ENCODE results near the gene RINT1.
A peak's percentile ranks its signal among the peaks of the same experiment; 100 is the strongest.
"Not testable (repeated sequence)": the region's sequence is repeated elsewhere in the genome, so short reads cannot be mapped to it uniquely, and the experiment has no call there.

RINT1 gene

DNA sequence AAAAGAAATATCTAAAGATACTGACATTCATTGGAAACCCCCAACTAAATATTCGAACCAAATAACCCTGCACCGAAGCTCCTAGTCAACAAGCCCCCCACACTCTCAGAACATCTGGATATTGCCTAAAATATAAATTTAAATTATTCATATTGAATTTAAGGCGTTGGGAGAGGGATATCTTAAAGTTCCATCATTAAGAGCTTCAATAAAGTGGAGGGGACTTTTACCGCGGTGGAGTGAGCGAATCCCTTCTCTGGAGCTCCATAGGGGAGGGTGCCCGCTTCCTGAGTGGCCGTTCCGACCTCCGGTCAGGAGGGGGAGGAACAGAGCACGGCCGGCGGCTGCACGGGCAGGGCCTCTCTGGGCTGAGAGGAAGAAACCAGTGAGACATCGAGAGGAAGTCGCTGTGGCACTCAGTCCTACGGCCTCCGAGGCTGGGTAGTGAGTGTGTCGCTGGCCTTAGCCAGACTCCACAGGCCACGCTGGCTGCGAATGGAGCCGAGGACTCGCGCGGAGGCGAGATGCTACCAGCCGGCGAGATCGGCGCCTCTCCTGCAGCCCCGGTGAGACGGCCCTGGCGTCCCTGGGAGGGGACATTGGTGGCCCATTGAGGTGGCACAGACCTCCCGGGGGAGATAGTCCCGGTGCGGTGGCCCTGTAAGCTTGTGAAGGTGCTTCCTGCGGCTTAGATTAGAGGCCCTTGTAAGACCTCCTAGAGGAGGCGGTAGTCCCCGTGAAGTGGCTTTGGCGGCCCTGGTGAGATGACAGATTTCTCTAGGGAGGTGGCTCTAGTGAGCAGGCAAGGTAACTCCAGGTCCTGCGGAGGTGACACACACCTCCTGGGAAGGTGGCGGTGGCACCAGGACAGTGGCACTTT lies at the start of gene RINT1:
RINT1 (plus strand) TSS at position 410 of the 880 bp plus-strand sequence; CDS start at position 525, 115 bp downstream.
- DNase-seq: peak; percentile 64 to 88

DNA sequence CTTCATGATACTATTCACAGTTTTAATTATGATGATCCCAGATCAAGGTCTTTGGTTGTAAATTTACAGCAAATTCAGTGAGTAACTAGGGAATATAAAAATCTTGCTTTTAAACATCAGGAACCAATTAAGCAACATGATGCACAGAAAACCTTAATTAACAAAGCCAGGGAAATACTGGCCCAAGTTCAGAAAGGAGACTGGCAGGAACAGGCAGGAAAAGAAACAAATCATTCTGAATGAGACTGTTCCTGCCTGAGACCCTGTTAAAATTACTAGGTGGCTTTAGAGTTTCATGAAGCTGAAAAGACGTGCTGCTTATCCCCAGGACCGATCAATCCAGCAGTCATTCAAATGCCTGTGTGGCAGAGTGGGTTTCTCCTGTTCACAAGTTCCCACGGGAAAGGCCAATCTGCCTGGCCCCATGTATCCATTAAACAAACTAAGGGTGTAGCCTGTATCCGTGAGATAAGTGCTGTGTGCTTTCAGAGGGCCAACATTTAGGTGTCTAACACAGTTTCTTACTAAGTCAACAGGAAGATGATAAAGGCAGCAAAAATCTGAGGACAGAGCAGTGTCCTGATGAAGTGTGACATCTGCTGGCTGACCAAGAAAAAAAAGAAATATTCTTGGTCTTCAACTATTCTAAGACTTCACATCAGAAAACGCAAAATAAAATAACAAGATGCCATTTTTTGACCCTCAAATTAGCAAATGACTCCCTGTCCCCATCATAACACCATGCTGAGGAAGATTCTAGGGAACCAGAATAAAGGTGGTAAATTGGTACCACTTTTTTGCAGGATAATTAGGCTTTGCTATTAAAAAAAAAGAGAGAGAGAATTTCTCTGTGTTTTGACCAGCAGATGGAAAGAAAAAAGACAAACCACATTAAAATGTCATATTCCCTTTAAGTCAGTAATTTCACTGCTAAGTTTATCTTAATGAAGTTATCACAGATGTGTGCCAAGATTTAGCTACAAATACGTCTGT lies 44.1 kb upstream of the RINT1 start:
- DNase-seq: peak in 1 of 2 experiments; percentile 2

DNA sequence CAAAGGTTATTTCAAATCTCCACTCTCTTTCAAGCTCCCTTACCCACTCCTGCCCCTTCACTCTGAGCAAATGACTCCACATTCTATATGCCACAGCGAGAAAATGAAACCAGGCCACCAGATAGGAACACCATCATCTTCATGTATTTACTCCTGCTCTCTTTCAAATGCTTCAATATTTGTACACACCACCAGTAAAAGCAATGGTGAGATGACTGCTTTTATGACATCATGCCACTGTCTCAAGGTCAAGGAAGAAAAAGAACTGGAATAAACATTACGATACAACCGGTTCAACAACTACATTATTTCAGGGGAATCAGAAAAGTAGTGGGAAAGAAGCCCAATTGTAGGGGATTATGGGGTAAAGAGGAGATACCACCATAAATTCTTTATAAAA lies 42.6 kb upstream of the RINT1 start:
- DNase-seq: no peak

DNA sequence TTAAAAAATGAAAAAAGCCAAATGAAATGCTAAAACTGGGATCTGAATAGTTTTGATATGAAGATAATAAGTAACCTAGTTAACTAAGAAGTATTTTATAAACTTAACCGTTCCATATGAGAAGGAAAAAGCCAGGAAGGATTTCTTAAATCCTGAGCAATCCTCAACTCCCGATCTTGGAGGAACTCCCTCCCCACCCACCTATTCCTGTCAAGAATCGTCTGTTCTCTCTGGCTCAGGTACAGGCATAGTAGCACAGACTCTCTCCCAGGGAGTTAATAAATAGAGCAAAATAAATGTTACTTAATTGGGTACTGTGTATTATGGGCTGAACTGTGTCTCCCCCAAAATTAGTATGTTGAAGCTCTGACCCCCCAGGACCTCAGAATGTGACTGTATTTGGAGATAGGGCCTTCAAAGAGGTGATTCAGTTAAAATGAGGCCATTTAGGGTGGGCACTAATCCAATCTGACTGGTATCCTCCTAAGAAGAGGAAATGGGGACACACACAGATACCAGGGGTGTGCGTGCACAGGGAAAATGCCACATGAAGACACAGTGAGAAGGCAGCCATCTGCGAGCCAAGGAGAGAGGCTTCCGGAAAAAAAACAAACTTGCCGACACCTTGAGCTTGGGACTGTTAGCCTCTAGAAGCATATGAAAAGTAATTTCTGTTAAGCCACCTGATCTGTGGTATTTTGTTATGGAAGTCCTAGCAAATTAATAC lies 38.6 kb upstream of the RINT1 start:
- no peak for DNase-seq

DNA sequence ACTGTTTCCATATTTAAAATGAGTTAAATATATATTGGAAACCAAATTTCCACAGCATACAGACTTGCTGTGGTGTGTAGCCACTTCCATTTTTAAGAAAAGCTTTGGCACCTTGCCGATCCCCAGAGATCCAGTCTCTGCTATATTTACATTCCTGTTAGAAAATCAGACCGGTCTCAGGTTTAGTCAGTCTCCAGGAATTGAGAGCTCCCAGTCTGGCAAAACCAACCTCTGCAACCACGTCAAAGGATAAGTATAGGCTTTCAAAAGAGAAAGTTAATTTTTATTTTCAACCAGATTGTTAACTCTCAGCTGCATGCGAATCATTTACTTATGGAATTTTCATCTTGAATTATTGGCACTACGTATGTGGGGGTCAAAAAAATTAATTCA lies 38.1 kb upstream of the RINT1 start:
- DNase-seq: no peak

DNA sequence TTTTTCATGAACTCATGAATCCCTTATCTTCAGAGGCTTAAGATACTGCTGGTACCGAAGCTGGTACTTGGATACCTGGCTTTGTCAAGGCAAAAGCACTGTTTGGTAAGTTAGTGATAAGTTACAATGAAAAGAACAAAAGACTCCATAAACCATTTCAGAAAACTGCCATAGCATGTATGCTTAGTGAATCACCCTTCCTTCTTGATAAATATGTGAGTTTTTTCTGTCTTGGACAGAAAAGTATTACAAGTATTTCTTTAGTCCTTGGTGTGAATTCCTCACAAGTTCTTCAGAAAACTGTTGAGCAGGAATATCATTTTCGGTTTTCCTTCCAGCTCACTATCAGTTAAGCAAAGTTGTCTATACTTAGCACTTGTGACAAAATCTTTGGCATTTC lies 35.5 kb upstream of the RINT1 start:
- DNase-seq: no peak

DNA sequence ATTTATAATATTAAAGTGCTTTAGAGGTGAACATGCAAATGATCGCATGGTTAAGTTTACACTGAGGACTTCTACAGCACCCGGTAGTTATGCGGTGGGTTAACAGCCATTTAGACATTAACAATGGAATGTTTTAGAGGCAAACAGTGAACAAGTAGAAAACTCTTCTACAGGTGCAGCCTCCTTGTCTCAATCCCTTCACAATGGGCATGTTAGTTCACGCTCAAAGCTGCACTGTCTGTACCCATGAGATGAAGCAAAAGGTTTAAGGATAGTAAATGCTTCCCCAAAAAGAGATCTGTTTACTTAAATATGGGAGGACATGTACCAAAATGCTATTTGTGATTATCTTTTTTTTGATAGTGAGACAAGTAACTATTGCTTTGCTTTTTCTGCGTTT lies 35.0 kb upstream of the RINT1 start:
- no peak for DNase-seq

DNA sequence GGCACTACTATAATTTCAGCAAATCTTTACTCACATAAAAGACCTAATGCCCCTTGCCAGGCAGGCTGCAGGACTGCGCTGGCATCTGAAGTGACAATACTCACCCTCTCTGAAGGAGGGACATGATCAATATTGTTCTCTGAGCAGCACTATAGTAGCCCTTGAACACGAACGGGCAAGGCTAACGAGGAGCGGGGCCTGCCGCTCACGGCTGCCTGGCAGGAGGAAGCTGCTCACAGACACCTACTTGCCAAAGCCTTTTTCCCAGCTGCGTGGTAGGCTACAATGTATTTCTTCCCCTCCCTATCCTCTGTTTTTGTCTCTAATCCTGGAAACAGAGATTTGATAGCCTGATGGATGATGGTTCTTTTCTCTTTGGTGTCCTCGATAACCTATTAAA lies 29.8 kb upstream of the RINT1 start:
- DNase-seq: no peak

DNA sequence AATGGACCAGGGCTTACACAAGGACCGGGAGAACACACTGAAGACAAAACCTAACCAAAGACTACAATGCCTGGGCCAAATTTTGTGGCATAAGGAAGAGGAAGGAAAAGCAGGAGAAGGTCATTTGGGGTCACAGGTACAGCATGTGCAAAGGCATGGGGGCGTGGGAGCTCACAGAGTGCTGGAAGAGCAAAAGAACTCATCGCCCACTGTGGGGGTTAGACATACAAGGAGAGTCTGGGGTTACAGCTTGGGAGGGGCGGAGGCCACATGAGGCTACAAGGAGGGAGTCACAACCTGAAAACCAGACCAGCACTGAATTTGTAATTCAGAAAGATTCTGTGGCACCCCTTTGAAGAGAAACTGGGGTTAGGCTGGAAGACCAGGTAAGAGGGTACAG lies 19.6 kb upstream of the RINT1 start:
- no peak for DNase-seq

DNA sequence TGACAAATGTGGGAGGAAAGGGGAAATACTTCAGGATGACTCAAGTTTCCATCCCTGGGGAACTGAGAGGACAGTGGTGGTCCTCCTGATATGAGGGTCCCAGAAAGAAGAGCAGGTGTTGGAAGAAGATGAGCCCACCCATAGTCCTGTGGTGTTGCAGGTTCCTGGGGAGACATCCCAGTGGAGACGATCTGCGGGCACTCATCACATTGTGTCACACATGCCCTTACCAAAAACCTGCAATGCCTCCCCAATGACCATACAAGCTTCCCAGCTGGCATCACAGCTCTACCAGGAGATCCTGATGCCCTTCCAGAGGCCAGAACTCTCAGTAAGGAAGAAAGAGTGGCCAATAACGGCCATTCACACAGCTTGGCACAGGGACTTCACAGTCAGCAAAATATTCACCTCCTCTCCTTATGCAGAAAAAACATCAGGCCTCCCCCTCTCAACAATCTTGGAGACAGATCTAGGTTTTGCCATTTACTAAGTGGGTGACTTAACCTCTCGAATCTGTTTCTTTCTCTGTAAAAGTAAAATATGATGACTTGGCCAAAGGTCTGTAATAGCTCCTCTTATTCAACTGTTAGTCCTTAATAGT lies 19.0 kb upstream of the RINT1 start:
- no peak for DNase-seq

DNA sequence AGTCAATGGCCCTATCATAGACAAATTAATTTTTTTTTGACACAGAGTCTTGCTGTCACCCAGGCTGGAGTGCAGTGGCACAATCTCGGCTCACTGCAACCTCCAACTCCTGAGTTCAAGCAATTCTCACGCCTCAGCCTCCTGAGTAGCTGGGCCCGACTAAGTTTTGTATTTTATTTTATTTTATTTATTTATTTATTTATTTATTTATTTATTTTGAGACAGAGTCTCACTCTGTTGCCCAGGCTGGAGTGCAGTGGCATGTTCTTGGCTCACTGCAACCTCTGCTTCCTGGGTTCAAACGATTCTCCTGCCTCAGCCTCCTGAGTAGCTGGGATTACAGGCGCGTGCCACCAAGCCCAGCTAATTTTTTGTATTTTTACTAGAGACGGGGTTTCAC lies 16.4 kb upstream of the RINT1 start:
- not testable (repeated sequence) for DNase-seq

DNA sequence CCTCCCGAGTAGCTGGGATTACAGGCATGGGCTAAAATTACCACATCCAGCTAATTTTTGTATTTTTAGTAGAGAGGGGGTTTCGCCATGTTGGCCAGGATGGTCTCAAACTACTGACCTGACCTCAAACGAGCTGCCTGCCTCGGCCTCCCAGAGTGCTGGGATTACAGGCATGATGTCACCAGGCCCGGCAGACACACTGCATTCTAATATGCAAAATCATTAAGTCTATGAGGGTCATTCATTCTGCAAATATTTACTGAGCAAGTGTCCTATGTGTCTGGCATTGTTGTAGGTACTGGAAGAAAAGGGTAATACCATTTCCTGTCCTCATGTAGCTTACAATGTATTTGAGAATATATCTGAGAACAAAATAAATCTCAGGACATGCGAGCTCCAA lies 12.6 kb upstream of the RINT1 start:
- DNase-seq: no peak

DNA sequence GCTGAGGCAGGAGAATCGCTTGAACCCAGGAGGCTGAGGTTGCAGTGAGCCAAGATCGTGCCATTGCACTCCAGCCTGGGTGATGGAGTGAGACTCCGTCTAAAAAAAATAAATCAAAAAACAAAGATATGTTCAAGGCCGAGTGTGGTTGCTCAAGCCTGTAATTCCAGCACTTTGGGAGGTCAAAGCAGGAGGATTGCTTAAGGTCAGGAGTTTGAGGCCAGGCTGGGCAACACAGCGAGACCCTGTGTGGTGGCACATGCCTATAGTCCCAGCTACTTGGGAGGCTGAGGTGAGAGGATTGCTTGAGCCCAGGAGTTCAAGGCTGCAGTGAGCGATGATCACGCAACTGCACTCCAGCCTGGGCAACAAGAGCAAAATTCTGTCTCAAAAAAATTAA lies 11.4 kb upstream of the RINT1 start:
- not testable (repeated sequence) for DNase-seq

DNA sequence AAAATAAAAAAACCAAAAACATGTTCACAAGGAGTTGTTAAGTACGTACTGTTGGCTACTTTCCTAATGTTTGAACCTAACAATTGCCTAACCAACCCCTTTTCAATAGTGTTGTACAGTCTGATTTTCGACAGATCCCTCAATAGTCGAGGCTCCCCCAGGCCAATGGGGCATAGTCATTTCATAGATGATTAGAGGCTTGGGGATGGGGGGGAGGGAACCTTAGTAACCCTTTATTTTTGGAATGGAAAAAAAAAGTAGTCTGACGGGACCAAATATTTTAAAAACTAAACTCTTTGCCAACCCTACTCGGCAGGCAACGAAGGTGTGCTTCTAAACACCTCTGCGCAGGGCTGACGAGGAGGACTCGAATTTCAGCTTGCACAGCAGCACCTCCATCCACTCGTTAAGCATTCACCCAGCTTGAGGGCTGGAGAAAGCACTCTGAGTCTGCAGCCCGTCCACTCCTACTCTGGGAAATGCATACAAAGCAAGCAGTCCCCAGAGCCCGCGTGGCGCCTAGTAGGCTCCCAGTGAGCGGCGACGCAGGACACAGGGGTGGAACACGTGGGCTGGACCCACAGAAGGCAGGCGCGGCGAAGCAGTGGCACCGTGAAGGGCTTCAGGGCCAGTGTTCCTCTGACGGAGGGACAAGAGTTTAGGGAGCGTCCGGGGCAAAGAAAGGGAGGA lies 10.8 kb upstream of the RINT1 start:
- DNase-seq: peak; percentile 29 to 65

DNA sequence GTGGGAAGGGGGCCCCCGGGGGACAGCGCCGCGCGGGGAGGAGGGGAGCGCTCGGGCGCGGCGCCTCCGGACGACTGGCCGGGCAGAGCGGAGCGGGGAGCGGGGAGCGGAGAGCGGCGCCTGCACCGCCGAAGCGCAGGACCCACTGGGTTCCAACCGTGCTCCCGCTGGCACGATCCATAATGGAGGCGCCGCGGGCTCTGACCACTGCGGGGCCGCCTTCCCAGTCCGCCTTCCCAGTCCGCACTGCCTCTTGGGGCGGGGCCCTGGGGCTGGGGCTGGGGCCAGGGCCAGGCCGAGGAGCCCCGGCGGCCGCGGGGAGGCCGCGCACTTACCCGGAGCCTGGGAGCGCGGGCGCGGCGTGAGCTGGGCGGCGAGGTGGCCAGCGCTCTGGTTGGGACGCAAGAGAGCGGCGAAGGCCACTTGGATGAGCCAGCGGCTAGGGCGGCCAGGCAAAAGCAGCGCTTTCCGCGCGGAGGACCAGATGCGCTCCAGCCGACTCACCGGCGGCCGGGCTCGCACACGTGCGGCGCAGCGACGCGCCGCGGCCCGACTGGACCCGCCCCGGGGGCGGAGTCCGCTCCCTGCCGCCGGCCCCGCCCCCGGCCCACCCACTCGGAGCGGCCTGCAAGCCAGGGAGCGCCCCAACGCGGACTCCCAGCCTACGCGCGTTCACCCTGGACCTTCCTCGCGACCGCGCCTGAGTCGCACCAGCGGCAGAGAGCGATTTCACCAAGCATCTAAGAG lies 10.1 kb upstream of the RINT1 start, which contains the start of gene PUS7:
PUS7 (minus strand) TSS at position 555 of the 747 bp plus-strand sequence. CDS start 13,759 bp downstream, outside the sequence.
- peak; percentile 71 to 88 for DNase-seq

DNA sequence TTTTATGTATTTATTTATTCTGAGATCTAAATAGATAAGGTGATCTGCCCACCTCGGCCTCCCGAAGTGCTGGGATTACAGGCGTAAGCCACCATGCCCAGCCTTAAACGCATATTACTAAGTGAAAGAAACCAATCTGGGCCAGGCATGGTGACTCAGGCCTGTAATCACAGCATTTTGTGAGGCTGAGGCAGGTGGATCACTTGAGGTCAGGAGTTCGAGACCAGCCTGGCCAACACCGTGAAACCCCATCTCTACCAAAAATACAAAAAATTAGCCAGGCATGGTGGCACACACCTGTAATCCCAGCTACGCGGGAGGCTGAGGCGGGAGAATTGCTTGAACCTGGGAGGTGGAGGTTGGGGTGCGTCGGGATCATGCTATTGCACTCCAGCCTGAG lies 7.6 kb upstream of the RINT1 start:
- not testable (repeated sequence) for DNase-seq

DNA sequence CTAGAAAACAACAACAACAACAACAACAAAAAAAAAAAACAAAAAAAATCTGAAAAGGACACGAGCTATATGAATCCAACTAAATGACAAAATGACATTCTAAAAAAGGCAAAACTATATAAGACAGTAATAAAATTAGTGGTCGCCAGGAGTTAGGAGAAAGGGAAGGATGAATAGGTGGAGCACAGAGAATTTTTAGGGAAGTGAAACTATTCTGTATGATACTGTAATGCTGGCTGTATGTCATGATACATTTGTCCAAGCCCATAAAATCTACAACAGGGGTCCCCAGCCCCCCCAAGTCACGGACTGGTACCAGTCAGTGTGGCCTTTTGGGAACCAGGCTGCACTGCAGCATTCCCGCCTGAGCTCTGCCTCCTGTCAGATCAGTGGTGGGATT lies 7.2 kb upstream of the RINT1 start:
- DNase-seq: no peak

DNA sequence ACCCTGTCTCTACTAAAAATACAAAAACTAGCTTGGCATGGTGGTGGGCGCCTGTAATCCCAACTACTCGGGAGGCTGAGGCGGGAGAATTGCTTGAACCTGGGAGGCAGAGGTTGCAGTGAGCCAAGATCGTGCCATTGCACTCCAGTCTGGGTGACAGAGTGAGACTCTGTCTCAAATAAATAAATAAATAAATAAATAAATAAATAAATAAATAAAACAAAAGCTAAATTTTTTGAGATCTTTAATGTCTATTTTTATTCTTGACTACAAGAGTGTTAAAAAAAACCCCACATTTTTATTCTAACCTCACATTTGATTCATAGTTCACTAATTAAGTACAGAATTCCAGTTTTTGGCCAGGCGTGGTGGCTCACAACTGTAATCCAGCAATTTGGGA lies 4.3 kb upstream of the RINT1 start:
- DNase-seq: not testable (repeated sequence)

DNA sequence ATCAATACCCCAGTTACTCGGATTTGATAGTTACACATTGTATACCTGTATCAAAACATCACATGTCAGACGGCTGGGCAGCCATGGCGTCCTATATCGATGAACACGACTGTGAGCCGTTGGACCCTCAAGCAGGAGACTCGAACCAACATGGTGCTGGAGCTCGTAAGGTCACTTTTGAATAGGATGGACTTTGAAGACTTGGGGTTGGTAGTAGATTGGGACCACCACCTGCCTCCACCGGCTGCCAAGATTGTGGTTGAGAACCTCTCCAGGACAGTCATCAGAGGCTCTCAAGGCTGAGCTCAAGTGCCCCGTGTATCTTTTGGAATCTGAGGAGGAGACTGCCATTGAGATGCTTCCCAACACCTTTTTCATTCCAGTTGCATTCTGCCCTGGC lies 1.9 kb upstream of the RINT1 start:
- no peak for DNase-seq

DNA sequence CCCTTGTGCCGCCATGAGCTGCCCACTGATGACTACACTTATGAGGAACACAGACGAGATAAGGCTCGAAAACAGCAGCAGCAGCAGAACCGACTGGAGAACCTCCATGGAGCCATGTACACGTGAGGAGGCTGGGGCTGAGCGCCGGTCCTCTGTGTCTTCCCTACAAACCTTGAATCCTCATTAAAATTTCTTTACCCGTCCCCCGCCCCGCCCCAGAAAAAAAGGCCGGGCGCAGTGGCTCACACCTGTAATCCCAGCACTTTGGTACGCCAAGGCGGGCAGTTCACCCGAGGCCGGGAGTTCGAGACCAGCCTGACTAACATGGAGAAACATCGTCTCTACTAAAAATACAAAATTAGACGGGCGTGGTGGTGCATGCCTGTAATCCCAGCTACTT lies 1.5 kb upstream of the RINT1 start:
- no peak for DNase-seq

All from NCI-H524 (cell line).